ENCODE measurements around the gene KITLG.
"Not testable (repeated sequence)": the region's sequence is repeated elsewhere in the genome, so short reads cannot be mapped to it uniquely, and the experiment has no call there.

KITLG gene

DNA sequence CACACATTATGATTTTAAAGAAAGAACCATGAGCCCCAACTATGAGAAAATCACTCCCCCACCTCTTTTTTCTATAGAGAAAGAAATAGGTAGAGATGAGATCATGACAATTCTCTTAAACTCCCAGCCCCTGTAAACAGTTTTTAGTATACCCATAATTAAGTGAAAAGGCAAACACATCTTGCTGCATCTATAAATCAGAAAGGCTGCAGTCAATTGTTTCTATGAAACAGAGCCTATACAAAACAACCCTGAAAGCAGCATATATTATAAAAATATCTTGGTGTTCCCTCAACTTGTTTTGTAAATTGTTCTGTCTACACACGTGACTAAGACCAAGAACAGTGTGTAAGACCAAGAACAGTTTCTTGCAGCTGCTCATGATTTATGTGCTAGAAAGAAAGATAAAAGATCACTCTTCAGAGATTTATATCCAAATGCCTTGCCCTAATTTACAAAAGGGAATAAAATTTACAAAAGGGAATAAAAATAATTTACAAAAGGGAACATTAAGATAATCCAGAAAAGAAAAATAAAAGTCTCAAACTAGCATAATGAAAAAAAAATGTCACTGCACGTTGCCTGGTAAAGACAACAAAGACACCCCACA is 4.8 kb downstream of the KITLG start:
- peak in 2 of 3 experiments; percentile 59 to 88 for DNase-seq

DNA sequence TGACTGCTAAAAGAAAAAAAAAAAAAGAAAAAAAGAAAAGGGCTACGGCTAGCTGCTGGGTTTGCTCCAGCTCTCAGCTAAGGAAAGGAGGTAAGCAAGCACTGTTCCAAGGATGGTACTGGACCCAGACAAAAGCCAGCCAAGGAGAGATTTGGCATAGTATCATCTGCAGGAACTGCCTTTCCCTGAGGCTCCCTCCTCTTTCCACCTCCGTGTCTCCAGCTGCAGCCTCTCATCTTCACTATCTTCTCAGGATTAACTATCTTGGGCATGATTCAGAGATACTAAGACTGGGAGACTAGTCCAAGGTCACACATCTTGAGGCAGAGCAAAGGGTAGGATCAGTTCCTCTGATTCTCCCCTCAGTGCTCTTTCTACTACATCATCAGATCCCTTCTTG is 6.0 kb downstream of the KITLG start:
- peak in 1 of 3 experiments; percentile 61 for DNase-seq

DNA sequence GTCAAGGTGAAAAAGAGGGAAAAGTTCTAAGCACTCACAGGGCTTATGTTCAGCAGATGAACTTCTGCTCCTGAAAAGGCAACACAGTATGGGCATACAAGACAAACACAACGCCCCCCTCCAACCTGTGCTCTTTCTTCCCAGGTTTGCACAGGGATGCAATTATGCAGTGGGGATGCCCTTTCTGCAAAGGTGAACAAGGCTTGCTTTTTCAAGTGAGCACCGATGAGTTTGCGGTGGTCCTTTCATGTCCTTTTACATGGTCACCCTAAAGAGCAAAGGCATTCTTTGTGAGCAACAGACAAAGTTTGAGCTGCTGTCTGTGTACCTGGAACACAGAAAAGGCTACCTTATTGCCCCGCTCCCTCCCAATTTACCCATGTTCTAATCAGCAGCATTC is 6.7 kb downstream of the KITLG start:
- DNase-seq: peak in 2 of 3 experiments; percentile 23 to 65

DNA sequence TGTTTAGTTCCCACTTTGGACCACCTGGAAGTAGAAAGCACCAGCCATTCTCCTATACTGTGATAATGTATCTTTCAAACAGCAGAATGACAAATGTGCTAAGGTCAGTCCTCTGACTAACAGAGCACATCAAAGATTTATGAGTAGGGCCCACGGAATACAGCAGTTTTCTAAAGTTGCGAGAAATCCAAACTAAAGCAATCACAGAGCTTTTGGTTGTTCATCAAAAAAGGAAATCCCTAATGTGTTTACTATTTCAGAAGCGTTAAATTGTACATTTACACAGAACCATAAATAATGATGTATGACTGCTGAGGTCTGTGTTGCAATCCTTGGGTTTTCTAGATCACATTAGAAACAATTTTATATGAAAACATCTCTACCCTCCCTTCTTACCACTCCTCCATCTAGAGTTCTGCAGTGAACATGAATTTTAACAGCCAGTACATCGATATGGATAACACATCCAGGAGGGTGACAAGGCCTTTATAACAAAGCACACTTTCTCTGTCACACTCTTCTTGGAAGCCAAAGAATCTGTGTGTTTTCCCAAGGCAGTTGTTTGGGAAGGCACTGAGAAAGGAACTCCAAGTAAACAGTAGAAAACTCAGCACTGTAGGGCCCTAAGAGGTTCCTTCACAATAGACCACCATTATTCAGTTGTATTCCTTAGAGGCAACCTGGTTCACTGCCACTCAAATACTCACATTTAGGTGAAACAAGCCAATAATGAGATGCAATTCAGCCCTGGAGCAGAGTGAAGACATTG is 7.3 kb downstream of the KITLG start:
- peak in 2 of 3 experiments; percentile 43 to 65 for DNase-seq

DNA sequence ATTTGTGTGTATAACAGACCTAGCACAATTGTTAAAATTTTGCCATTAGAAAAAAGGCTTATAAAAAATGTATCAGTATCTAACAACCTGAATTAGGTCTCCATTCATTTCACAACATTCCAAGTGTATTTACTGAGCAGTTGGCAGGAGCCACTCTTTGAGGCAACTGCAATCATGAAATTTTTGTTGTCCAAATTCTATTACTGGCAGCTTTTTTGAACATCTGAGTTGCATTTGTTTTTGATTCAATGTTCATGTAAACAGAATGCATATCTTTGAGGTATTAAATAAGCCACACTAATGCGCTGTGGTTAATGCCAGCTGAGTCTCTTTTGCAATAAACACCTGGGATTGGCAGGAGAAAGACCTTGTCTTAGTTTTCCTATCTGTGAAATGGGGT is 8.7 kb downstream of the KITLG start:
- no peak for DNase-seq

DNA sequence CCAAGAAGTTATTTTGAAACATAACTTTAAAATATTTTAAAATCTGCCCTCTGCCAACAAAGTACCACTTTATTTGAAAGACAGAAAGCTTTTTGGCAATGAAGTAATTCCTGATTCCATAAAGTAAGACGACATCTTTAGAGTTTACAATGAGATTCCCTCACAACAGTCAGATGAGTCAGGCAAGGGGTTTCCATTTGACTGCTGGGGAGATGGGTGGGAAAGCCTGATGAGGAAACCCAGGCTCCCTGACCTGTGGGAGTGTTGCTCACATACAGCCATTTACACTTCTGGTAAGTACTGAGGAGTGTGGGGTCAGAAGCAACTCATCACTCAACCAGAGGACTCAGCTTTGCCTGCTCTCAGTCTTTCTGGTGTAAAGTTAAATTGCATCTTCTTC is 10.2 kb downstream of the KITLG start:
- DNase-seq: no peak

DNA sequence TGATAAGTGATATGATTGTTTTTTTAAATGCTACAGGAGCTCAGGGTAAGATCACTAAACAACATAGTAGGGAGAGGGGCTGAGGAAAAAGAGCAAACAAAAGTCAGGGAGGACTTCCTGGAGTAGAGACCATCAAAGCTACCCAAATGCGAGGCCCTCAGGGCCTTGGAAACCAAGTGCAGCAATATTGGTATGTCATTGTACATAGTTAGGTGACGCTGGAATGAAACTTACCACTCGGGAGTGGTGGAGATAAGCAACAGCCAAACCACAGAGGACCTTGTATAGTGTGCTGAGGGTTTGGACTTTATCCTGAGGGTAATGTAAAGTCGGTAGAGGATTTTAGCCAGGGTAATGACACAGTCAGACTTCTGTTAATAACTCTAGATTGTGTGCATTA is 13.8 kb downstream of the KITLG start:
- DNase-seq: peak in 1 of 3 experiments; percentile 44

DNA sequence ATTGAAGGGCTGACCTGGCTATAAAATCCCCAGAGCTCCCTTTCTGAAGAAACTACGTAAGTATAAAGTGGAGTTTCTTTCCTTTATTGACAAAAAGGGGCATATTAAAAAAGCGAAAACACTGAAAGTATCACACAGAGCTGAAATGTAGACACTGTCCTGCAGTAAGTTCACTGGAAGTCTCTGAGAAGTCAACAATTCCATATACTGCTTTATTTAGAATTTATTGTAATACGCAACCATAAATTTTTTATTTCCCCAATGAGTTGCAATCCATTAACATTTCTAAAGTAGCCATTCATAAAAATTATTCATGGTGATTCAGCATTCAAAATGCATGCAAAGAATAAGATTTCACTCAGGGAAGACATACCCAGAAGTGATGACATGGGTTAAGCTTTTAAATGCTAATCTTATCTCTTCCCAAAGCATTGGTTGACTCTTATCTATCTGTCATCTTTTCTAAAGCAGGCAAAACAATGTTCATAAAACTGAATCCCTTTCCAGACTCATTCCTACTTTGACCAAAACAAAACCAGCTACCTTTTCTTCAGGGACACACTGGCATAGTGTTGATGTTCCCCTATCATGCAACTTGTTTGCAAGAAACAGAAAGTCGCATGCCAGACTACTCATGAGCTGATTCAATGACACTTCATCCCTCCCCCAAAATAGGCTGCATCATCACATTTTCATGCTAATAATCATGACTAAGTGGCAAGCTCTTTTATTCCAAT is 17.3 kb downstream of the KITLG start:
- DNase-seq: no peak

DNA sequence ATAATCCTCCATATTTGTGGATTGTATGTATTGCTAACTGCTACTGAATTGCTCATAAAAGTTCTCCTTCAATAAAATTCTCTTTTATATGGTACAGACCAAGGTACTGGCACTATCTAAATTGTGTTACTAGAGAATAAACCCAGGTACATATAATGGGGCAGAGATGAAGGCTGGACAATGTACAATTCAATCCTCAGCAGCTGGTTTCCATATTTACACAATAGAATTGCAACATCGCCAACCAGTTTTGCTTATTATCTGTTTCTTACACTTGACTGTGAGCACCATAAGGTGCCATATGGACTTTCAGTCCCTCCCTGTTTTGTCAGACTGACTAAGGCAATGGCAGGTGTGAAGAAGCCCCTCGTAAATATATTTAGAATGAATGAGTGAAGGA is 18.1 kb downstream of the KITLG start:
- peak in 1 of 3 experiments; percentile 8 for DNase-seq

DNA sequence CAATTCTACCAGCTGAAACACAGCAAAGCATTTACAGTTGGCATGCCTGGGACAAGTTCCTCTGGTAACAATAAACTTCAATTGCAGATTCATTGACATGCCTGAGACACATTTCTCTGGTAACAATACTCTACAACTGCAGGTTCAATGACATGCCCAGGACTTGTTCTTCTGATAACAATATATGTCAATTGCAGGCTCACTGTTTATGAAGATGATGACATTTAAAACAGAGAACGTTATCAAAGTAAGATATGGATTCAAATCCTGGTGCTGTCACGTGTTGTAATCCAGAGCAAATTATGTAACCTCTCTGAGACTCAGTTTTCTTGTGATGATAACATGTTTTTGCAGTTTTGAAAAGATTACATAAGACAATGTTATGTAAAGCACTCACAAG is 20.5 kb downstream of the KITLG start:
- peak in 1 of 3 experiments; percentile 24 for DNase-seq

DNA sequence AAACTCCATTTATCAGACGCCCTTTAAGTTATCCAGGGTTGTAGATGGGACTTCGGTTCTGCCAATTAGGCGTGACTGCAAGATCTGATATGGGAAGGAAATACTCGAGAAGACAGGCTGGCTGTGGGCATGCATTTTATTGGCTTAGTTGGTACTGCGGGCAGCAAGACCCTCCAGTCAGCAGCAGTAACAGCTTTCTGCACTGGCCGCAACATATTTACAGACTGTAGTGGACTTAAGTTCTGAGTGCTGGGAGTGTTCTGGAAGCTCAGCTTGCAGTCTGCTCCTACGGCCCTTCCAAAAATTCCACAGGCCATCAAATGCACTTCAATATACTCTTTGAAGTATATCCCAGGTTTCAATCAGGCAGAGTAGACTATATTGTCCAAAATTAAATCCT is 21.1 kb downstream of the KITLG start:
- DNase-seq: no peak

DNA sequence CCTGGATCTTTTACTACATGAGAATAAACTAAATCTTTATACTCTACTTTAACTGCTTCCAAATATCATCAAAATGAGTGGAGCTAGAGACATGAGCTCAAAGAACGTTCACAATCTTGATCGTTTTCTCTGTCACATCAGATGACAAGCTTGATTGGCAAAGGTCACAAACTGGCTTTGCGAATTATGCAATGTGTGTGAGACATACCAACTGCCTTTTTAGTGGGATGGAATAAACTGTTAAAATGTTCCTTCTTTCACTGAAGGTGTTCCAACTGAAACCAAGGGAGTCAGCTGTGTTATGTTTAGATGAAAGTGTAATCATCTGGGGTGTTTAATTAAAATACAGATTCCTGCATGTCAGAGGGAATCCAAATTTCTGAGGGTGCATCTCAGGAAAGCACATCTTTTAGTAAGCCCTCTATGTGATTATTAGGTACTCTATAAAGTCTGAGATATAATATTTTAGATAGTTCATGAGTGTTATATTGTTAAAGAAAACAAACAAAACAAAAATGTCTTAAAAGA is 21.9 kb downstream of the KITLG start:
- no peak for DNase-seq

DNA sequence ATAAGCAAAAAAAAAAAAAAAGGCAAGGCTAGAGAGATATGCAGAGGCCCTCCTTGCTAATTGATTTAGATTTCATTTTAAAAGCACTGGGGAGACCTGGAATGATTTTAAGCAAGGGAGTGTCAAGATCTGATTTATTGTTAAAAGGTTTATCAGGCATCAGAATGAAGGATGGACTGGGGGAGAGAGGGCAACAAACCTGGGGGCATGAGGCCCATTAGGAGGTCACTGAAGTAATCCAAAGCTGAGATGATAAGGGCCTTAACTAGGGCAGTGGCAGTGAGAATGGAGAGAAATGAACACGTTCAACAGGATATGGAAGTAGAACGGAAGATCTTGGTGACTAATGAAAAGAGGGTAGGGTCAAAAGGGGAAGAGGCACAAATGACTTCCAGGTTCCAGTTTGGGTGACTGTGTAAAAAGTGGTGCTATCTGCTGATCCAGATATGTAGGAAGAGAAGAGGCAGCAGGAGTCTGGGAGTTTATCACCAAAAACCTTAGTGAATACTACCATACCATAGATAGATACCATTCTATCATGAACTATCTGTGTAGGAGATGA is 24.0 kb downstream of the KITLG start:
- DNase-seq: no peak

DNA sequence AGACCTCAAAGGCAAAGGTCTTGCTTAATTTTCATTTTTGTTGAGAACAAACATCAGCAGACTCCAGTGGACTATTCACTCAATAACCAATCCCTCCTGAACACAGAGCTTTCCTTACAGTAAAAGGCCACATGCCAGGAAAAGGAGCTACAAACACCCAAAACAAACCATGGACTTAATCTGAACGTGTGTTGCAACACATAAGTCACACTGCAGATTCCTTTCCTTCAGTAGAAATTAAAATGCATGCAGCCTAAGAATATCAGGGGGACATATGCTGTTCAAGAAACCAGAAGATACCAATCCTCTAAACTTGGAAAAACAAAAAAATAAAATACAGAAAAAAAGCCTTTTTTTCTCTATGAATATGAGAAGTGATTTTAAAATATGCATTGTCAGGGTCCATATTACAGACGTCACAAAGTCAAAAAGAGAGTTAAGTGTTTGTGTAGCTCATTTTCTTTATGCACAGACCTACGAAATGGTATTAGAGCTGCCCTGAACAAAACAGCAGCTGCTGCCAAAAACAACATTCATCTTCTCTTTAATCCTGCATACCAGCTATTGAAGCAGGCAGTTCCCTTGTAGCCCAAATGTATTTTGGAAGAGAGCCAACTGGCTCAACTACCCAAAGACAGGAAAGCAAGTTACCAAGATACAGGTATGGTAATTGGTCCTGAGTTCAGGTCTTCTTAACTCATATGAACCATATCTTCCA is 26.2 kb downstream of the KITLG start:
- DNase-seq: peak; percentile 63 to 94 (median 78)

DNA sequence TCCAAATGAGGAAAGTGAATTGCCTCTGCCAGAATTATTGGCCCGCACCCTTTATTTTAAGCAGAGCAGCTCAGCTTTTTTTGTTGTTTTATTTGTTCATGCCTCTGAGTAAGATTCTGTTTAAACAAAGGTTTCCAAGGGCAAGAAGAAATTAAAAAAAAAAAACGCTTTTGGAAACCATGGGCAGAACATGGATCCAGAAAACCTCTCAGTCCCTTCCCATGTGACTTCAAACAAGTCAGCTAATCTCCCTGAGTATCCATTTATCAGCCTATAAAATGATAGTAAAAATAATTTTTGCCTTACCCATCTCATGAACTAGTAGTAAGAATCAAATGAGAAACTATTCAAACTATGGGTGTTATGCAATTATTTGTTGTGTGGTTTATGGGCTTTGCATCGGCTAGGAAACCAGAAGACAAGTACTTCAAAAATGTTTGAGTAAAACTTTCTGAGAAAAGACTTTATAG is 27.6 kb downstream of the KITLG start:
- DNase-seq: peak in 1 of 3 experiments; percentile 30

DNA sequence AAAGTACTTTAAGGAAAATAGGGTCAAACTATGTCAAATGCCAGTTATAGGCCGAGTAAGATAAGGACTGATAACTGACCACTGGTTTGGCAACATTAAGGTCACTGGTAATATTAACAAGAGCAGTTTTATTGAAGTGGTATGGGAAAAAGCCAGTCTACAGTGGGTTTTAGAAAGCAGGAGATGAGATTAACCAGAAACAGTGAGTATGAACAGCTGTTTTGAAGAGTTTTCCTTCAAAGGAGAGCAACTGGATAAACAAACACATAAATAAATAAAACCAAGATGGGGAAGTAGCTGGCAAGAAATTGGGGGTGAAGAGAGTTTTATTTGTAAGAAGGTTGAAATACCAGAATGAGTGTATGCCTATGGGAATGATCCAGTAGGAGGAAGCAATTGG is 30.3 kb downstream of the KITLG start:
- DNase-seq: no peak

DNA sequence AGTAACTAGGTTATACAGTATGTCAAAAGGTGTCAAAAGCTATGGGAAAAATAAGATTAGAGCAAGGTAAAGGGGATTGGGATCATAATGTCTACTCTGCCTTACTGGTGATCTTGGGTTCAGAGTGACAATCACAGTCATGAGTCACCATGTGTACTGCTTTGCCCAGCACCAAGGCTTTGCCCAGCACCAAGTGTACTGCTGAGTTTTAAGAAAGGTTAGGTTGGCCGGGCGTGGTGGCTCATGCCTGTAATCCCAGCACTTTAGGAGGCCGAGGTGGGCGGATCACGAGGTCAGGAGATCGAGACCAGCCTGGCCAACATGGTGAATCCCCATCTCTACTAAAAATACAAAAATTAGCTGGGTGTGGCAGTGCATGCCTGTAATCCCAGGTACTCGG is 32.3 kb downstream of the KITLG start:
- not testable (repeated sequence) for DNase-seq

DNA sequence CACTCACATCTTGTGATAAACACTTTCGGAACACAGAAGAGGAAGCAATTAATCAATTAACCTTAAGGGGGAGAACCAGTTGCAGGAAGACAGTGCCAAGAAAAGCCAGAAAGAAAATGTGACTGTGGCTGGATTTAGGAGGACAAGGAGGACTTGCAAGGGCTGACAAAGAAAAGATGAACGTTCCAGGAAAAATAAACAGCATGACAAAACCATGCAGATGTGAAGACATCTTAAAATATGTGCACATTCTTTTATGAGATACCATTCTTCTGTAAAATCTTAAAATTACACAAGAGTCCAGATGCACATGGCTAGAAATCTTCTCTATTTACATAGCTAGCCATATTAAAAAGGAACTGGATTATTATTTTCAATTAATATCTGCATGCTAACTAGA is 33.4 kb downstream of the KITLG start:
- peak in 1 of 3 experiments; percentile 37 for DNase-seq

DNA sequence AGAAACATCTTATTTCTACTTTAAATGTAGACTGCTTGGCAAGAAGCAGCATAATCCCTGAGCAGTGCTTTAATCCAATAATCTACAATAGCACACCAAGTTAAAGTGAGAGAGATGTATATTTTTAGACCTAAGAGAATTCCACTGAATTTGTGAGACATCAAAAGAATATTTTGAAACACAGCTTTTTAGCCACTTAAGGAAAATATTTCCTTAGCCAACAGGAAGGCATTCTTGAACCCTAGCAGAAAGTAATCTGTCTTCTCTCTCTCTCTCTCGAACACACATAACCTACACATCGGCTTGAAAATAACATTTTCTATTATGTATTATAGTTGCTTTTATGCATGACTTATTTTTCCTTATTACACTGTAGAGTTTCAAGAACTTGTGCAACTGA is 34.0 kb downstream of the KITLG start:
- no peak for DNase-seq

DNA sequence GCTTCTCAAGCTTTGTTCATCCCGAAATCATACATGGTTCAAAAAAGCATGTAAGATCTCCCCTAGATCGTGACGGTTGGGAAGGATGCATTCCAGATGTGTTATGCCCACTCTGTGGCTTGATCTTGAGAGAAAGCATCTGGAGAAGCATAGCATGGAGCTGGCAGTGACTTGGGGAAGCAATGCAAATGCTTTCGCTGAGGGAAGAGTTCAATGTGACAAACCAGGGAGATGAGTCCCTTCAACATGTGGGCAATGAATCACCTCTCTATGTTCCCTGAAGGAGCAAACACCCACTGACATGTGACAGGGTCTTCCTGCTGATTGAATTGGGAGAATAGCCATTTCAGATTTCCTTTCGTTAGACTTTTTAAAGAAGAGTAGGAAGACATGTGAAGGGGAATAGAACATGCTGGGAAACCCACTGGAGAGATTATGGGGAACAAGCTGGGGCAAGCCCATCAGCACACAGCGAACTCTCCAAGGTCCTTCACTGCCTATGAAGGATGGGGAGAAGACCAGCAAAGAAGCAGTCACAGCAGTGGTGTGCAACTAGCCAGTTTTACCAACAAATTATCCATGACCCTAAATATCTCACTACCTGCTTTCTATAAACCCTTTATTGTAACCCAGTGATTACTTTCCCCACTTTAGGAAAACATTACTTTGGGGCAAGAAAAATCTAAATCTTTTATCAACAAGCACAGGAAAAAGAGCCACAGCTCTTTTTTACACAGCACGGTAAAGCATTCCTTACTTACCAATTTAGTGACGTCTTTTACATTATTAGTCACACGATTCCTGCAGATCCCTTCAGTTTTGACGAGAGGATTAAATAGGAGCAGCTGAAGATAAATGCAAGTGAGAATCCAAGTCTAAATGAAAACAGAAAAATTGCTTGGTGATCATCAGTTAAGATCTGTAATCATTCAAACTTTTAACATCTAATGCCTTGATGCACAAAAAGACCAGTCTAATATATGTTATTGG is 35.0 kb downstream of the KITLG start:
- no peak for DNase-seq

DNA sequence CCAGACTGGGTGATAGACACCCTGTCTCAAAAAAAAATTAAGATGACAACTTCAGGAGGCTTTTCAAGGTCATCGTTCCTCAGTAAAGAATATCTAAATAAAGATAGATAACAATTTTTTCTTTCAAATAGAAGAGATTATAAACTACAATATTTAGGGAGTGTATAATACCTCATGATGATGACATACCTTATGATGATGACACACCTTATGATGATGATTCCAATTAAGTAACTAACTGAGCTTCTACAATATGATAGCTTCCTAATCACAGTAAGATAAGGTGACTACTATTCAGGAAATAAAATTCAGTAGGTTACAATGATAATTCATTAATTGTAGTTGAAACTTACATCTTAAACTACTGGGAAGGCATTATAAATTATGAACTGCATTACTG is 40.4 kb downstream of the KITLG start:
- DNase-seq: no peak

Measured in NCI-H1417 (cell line).